HL-60 (cell line): ENCODE measurements around the gene STK32B.

Experiments used
- DNase-seq, 2 experiments: peaks; one replicate each; pipeline ENCODE4 v3.0.0-alpha.2; 2010 to 2020; ENCODE audit warnings: low read depth in 1 of 2, low spot score in 1 of 2
- H3K27ac ChIP-seq: fragments of 250-450 bp; sonication (Bioruptor Pico); replicated peaks from 2 replicates; pipeline ENCODE4 v1.5.1; 2020; ENCODE audit warnings: mild to moderate bottlenecking, moderate library complexity
- H3K27me3 ChIP-seq: fragments of 250-450 bp; sonication (Bioruptor Pico); 2 replicates; pipeline ENCODE4 v1.5.1; 2021; ENCODE audit warnings: mild to moderate bottlenecking, moderate library complexity; ENCODE audit not compliant: insufficient read depth, poor library complexity, severe bottlenecking
- H3K4me3 ChIP-seq: replicated peaks from 2 replicates; pipeline ENCODE4 v1.5.1; 2011; ENCODE audit warnings: mild to moderate bottlenecking, control low read depth, low read length; ENCODE audit not compliant: insufficient read depth
- CTCF ChIP-seq: IDR thresholded peaks from one replicate; pipeline ENCODE4 v1.5.1; 2011; ENCODE audit warnings: low read length, control low read depth, inconsistent platforms; ENCODE audit not compliant: insufficient read depth
- GABPA ChIP-seq: IDR thresholded peaks from 2 replicates; pipeline ENCODE4 v1.6.1; 2012; ENCODE audit warnings: low read depth
- POLR2AphosphoS5 ChIP-seq: IDR thresholded peaks from 2 replicates; pipeline ENCODE4 v1.6.1; 2012; ENCODE audit warnings: low read depth
- SPI1 ChIP-seq: IDR thresholded peaks from 2 replicates; pipeline ENCODE4 v1.6.1; 2012; ENCODE audit warnings: low read depth, mild to moderate bottlenecking, borderline replicate concordance
- TF ChIP-seq, protein P1 (sequence below): IDR thresholded peaks from 2 replicates; pipeline ENCODE4 v1.6.1; 2012; ENCODE audit warnings: low read depth; ENCODE audit not compliant: insufficient replicate concordance

Gene STK32B

DNA sequence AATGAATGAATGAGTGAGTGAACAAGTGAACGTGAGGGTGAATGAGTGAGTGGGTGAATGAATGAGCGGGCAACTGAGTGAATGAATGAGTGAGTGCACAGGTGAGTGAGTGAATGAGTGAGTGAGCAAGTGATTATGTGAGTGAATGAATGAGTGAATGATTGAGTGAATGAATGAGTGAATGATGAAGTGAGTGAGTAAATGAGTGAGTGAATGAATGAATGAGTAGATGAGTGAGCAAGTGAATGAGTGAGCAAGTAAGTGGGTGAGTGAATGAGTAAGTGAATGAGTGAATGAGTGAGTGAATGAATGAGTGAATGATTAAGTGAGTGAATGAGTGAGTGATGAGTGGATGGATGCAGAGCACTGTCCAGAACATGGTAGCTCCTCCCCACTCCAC, 205.8 kb downstream of the STK32B start:
- DNase-seq = no peak
- Histone ChIP-seq H3K4me3 (no peak overlapping the region), H3K27ac (no peak overlapping the region), H3K27me3 (no peaks in the 10 kb centered on the region)
- TF ChIP-seq SPI1 (no peak), POLR2AphosphoS5 (no peak), CTCF (no peak), GABPA (no peak)
- TF ChIP-seq, protein P1, sequence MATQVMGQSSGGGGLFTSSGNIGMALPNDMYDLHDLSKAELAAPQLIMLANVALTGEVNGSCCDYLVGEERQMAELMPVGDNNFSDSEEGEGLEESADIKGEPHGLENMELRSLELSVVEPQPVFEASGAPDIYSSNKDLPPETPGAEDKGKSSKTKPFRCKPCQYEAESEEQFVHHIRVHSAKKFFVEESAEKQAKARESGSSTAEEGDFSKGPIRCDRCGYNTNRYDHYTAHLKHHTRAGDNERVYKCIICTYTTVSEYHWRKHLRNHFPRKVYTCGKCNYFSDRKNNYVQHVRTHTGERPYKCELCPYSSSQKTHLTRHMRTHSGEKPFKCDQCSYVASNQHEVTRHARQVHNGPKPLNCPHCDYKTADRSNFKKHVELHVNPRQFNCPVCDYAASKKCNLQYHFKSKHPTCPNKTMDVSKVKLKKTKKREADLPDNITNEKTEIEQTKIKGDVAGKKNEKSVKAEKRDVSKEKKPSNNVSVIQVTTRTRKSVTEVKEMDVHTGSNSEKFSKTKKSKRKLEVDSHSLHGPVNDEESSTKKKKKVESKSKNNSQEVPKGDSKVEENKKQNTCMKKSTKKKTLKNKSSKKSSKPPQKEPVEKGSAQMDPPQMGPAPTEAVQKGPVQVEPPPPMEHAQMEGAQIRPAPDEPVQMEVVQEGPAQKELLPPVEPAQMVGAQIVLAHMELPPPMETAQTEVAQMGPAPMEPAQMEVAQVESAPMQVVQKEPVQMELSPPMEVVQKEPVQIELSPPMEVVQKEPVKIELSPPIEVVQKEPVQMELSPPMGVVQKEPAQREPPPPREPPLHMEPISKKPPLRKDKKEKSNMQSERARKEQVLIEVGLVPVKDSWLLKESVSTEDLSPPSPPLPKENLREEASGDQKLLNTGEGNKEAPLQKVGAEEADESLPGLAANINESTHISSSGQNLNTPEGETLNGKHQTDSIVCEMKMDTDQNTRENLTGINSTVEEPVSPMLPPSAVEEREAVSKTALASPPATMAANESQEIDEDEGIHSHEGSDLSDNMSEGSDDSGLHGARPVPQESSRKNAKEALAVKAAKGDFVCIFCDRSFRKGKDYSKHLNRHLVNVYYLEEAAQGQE = no peak

DNA sequence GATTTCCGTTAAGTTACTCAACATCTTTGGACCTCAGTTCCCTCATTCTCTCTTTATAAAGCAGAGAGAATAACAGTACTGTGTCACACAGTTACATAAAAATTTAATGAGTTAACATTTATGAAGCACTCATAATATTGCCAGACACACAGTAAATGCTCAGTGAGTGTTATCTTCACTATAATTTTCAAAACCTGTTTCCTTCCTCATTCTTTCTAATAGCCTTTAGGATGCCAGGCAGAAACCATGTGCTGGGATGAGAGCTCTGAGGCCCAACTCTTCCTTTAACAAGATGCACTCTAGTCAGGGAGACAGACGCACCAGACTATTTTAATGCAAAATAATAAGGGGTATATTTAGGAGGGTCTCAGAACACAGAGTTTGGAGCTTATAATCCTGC, 208.2 kb downstream of the STK32B start:
- Histone ChIP-seq H3K27me3 (no peaks in the 10 kb centered on the region), H3K27ac (no peak overlapping the region), H3K4me3 (no peak overlapping the region)
- DNase-seq = no peak
- no peak for TF ChIP-seq SPI1

- H3K27ac ChIP-seq = no peak overlapping the region
- H3K27me3 ChIP-seq = no peaks in the 10 kb centered on the region
- H3K4me3 ChIP-seq = no peak overlapping the region
- TF ChIP-seq CTCF (no peak), POLR2AphosphoS5 (no peak), GABPA (no peak), SPI1 (no peak)
- TF ChIP-seq, protein P1 = no peak
- no peak for DNase-seq
Observed at GRCh38 chr4:5260121-5260520, 208.8 kb downstream of the STK32B start.

DNA sequence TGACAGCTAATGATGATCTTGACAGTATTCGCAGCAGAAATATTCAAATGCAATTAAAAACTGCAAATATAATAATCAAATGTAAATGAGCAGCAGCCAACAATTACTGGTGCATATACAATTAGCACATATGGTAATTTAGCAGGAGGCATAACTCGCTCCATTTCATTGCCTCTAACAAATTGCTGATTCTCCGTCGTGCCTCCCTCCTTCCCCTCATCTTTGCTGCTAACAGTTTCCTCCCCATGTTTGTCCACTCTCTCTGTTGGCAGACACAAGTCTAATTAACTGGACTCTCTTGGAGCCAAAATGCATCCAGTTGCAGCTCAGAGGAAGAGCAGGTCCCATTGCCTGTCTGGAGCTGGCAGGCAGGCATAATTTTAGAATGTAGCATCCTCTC, 210.6 kb downstream of the STK32B start:
- Histone ChIP-seq H3K4me3 (no peak overlapping the region), H3K27ac (no peak overlapping the region), H3K27me3 (no peaks in the 10 kb centered on the region)
- TF ChIP-seq, protein P1 = no peak
- TF ChIP-seq CTCF = no peak
- no peak for TF ChIP-seq SPI1
- no peak for TF ChIP-seq GABPA
- no peak for TF ChIP-seq POLR2AphosphoS5
- DNase-seq = no peak
